K562 (cell line): Measurements from ENCODE around the gene SFMBT2. TPM values are rescaled to one million over a fixed set of nuclear protein-coding genes. Genes with fewer than 3 reads are reported as not detected.

Experiments used
- ATAC-seq: fragments of 200-7000 bp; cut with Tn5 transposase; 3 replicates; pipeline ENCODE4 v1.9.1; 2020; ENCODE audit warnings: moderate library complexity
- BruUV-seq: library from RNA; stranded (reverse); fragments of 400-500 nt; replicated peaks from 2 replicates; lab custom pipeline; 2021; lab: Mats Ljungman, UMichigan
- CTCF ChIA-PET: fragments of 300-600 bp; formaldehyde crosslinking; extraction: SDS; loops from one replicate; lab custom pipeline; 2021; ENCODE audit warnings: low intra/inter-chr PET ratio; lab: Yijun Ruan, JAX
- POLR2A ChIA-PET: fragments of 300-600, 350-650 bp; sonication (Branson Sonifier 250); formaldehyde crosslinking; extraction: SDS; loops from one replicate; lab custom pipeline; 2021; ENCODE audit warnings: antibody characterized with exemption, inconsistent platforms; lab: Yijun Ruan, JAX
- DNase-seq, 4 experiments: peaks; one replicate each; pipeline versions ENCODE4 v3.0.0 to v3.0.0-alpha.2; 2011 to 2018; ENCODE audit warnings: low spot score in 3 of 4, mixed read lengths in 3 of 4; ENCODE audit errors: extremely low read depth in 1 of 4
- FAIRE-seq: peaks from 2 replicates; lab custom pipeline; 2011; peaks lifted over from hg19 to GRCh38; lab: Jason Lieb, UNC
- H2AFZ ChIP-seq: 2 replicates; pipeline ENCODE4 v1.6.0; 2011; ENCODE audit warnings: low read depth, low read length, control low read depth, inconsistent platforms
- H3K27ac ChIP-seq: fragments of 200-600 bp; 3 replicates; pipeline ENCODE4 v1.8.0; 2011; ENCODE audit warnings: low read depth, mild to moderate bottlenecking, control low read depth, inconsistent platforms, low read length, moderate library complexity, mixed read lengths; ENCODE audit errors: extremely low read depth
- H3K27me3 ChIP-seq, 2 experiments: fragments of 300-600 bp in 1 of 2; 2 replicates in 1 of 2; 3 replicates in 1 of 2; pipeline versions ENCODE4 v1.6.0 to v1.8.0; 2011; ENCODE audit warnings: inconsistent platforms in 2 of 2, low read length in 2 of 2, mild to moderate bottlenecking in 1 of 2, mixed read lengths in 1 of 2, moderate library complexity in 1 of 2; ENCODE audit not compliant: control insufficient read depth in 2 of 2, insufficient read depth in 2 of 2
- H3K36me3 ChIP-seq: fragments of 300-600 bp; 3 replicates; pipeline ENCODE4 v1.8.0; 2011; ENCODE audit warnings: mild to moderate bottlenecking, low read length, inconsistent platforms; ENCODE audit not compliant: control insufficient read depth, insufficient read depth
- H3K4me1 ChIP-seq, 2 experiments: fragments of 200-600 bp in 1 of 2; replicated peaks in 1 of 2; 2 replicates in 1 of 2; 3 replicates in 1 of 2; pipeline versions ENCODE4 v1.5.1 to v1.8.0; 2011; ENCODE audit warnings: inconsistent platforms in 2 of 2, low read length in 2 of 2, mild to moderate bottlenecking in 1 of 2, mixed read lengths in 1 of 2, moderate library complexity in 1 of 2; ENCODE audit not compliant: control insufficient read depth in 2 of 2, insufficient read depth in 2 of 2
- H3K4me2 ChIP-seq: 2 replicates; pipeline ENCODE4 v1.6.1; 2011; ENCODE audit warnings: low read length, control low read depth, inconsistent platforms, mixed read lengths; ENCODE audit not compliant: insufficient read depth
- H3K4me3 ChIP-seq: fragments of 200-600 bp; sonication (generic), shearing (Covaris generic); 2 replicates; pipeline ENCODE4 v1.5.1; 2016; ENCODE audit warnings: control low read depth, inconsistent platforms
- H3K79me2 ChIP-seq: fragments of 200-600 bp; 3 replicates; pipeline ENCODE4 v1.8.0; 2011; ENCODE audit warnings: low read length, inconsistent platforms; ENCODE audit not compliant: control insufficient read depth, insufficient read depth
- H3K9ac ChIP-seq, 2 experiments: 2 replicates each; pipeline versions ENCODE4 v1.6.0 to v1.6.1; 2011; ENCODE audit warnings: low read depth in 2 of 2, low read length in 2 of 2, control low read depth in 1 of 2, inconsistent platforms in 1 of 2, mild to moderate bottlenecking in 1 of 2, mixed read lengths in 1 of 2; ENCODE audit not compliant: insufficient read depth in 1 of 2
- H3K9me1 ChIP-seq: one replicate; pipeline ENCODE4 v1.6.0; 2011; ENCODE audit warnings: inconsistent platforms, mild to moderate bottlenecking, low read length, moderate library complexity; ENCODE audit not compliant: control insufficient read depth, insufficient read depth
- H3K9me3 ChIP-seq: replicated peaks from 2 replicates; pipeline ENCODE4 v1.5.1; 2011; ENCODE audit warnings: low read depth, low read length, inconsistent platforms; ENCODE audit not compliant: control insufficient read depth, insufficient read depth
- H4K20me1 ChIP-seq: replicated peaks from 2 replicates; pipeline ENCODE4 v1.6.1; 2011; ENCODE audit warnings: low read length, inconsistent platforms, mixed read lengths; ENCODE audit not compliant: control insufficient read depth, insufficient read depth
- C11orf30 ChIP-seq: fragments of 450-650 bp; IDR thresholded peaks from 2 replicates; pipeline ENCODE4 v1.6.1; 2016; ENCODE audit warnings: low read depth, mild to moderate bottlenecking
- E2F3 ChIP-seq: fragments of 250-450 bp; sonication (Bioruptor Pico); IDR thresholded peaks from 2 replicates; pipeline ENCODE4 v1.4.0; 2020; ENCODE audit warnings: mild to moderate bottlenecking
- WGBS: fragments of 100-300 bp; shearing (Covaris generic); methylation state at CpG from one replicate; pipeline ENCODE4 v1.1.6; 2016; ENCODE audit warnings: low coverage, mixed read lengths; ENCODE audit not compliant: insufficient coverage; ENCODE audit errors: missing lambda C conversion rate; 5-methylcytosine and 5-hydroxymethylcytosine counted together
- in situ Hi-C: fragments of 300-500 bp; cut with MboI; formaldehyde crosslinking; loops from 4 replicates; pipeline ENCODE4 v1.15.0; 2018; ENCODE audit warnings: inconsistent platforms, mixed read lengths
- intact Hi-C: fragments of 100-400 bp; cut with micrococcal nuclease; formaldehyde crosslinking; loops from 2 replicates; pipeline ENCODE4 v1.14.2; 2022
- polyA plus RNA-seq, 8 experiments: library from polyadenylated mRNA; depleted of rRNA in 4 of 8; stranded (reverse) in 5 of 8; unstranded in 3 of 8; fragments of >200 nt; fragmentation: Nextera tagmentation in 2 of 8; fragmentation: Illumina TruSeq in 1 of 8; extraction: Ambion mirVana in 2 of 8; extraction: Trizol in 1 of 8; gene quantifications; 2 replicates each; pipeline versions ENCODE4 v1.2.1 to v1.2.3, GENCODE V29; 2011 to 2014; ENCODE audit warnings: inconsistent platforms in 1 of 8, missing spikeins in 1 of 8
- total RNA-seq, 7 experiments: library from RNA; depleted of rRNA in 6 of 7; stranded (reverse); fragments of >200 nt in 6 of 7; fragmentation: Illumina TruSeq in 2 of 7; extraction: Trizol in 2 of 7; gene quantifications; 2 replicates each; pipeline versions ENCODE4 v1.2.1 to v1.2.3, GENCODE V29; 2011 to 2021; ENCODE audit warnings: low replicate concordance in 1 of 7
- TF ChIP-seq, protein P1 (sequence below), 2 experiments: fragments of 150-350 bp in 1 of 2; IDR thresholded peaks; 2 replicates each; pipeline ENCODE4 v1.6.1; 2012 to 2016; ENCODE audit warnings: low read depth in 2 of 2, low read length in 2 of 2, mild to moderate bottlenecking in 1 of 2, moderate library complexity in 1 of 2
- TF ChIP-seq, protein P2 (sequence below), 2 experiments: fragments of 450-650 bp; formaldehyde crosslinking in 1 of 2; IDR thresholded peaks; 2 replicates each; pipeline versions ENCODE4 v1.4.0 to v1.6.1; 2014 to 2020; ENCODE audit warnings: mild to moderate bottlenecking in 2 of 2, borderline replicate concordance in 1 of 2, low read depth in 1 of 2
- TF ChIP-seq, protein P3 (sequence below): fragments of 250-450 bp; sonication (Bioruptor Pico); IDR thresholded peaks from 2 replicates; pipeline ENCODE4 v1.9.0; 2021; ENCODE audit warnings: mild to moderate bottlenecking, inconsistent platforms

Gene SFMBT2
- total and polyA plus RNA-seq, 9 of the 15 experiments (the other 6 are each of a cell fraction or from before 2014, with no cell fraction given) = 1.2 to 13.6 (median 7.6) TPM

DNA sequence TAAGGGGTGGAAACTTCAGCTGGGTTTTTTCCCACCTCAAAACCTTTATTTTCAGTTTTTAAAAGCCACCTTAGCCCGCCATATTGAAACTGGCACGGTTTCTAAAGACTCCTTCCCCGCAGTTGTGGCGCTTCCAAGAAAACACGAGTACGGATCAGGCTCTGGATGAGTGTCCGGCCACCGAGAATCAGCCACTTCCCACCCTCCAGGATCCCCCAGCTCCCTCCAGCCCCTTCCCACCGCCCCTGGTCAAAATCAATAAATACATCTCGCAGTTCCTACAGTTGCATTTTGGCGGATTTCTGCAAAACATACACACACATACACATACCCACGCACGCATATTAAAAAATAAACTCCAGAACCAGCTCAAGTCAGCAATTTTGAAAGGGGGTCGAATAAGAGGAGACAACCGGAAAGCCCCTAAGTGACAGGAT lies 1.1 kb downstream of the SFMBT2 start:
- POLR2A ChIA-PET = interaction anchor here (0.7 to 1.7 kb wide), 2 partner anchors 10 to 355 kb away, joined by 3 to 6 read pairs; no protein-coding TSS in a partner anchor
- no TSS peak for BruUV-seq
- H4K20me1 ChIP-seq = peaks cover 8% of the 10 kb centered on the region; the same call in 1 of the 2 replicates
- peaks cover 60% of the 10 kb centered on the region for H3K79me2 ChIP-seq
- in situ Hi-C loops = loop anchor here (5.0 to 25.0 kb wide), 3 partner anchors 145 to 722 kb away; no protein-coding TSS in a partner anchor
- peaks cover 6% of the 10 kb centered on the region; the same call in 2 of the 3 replicates for H3K36me3 ChIP-seq
- no peaks in the 10 kb centered on the region for H3K27me3 ChIP-seq
- H3K4me3 ChIP-seq = peak overlapping the region; percentile 85
- H3K4me1 ChIP-seq = peaks cover 24 to 34% of the 10 kb centered on the region in 2 experiments
- H3K27ac ChIP-seq = peak overlapping the region; percentile 83
- peak overlapping the region; percentile 85 for H3K4me2 ChIP-seq
- peak overlapping the region; percentile 74 for H2AFZ ChIP-seq
- FAIRE-seq = no peak
- WGBS = 0% methylated on average over 15 of the region's 15 CpGs
- H3K9me1 ChIP-seq = no peaks in the 10 kb centered on the region
- H3K9ac ChIP-seq = peak overlapping the region; percentile 81 to 98
- ATAC-seq = no peak
- intact Hi-C loops = loop anchor here (2.0 to 10.0 kb wide), 4 partner anchors 95 to 489 kb away; no protein-coding TSS in a partner anchor
- CTCF ChIA-PET = no interaction called here
- DNase-seq = peak in 2 of 4 experiments; percentile 29 to 32
- no peaks in the 10 kb centered on the region for H3K9me3 ChIP-seq
- TF ChIP-seq, protein P1, sequence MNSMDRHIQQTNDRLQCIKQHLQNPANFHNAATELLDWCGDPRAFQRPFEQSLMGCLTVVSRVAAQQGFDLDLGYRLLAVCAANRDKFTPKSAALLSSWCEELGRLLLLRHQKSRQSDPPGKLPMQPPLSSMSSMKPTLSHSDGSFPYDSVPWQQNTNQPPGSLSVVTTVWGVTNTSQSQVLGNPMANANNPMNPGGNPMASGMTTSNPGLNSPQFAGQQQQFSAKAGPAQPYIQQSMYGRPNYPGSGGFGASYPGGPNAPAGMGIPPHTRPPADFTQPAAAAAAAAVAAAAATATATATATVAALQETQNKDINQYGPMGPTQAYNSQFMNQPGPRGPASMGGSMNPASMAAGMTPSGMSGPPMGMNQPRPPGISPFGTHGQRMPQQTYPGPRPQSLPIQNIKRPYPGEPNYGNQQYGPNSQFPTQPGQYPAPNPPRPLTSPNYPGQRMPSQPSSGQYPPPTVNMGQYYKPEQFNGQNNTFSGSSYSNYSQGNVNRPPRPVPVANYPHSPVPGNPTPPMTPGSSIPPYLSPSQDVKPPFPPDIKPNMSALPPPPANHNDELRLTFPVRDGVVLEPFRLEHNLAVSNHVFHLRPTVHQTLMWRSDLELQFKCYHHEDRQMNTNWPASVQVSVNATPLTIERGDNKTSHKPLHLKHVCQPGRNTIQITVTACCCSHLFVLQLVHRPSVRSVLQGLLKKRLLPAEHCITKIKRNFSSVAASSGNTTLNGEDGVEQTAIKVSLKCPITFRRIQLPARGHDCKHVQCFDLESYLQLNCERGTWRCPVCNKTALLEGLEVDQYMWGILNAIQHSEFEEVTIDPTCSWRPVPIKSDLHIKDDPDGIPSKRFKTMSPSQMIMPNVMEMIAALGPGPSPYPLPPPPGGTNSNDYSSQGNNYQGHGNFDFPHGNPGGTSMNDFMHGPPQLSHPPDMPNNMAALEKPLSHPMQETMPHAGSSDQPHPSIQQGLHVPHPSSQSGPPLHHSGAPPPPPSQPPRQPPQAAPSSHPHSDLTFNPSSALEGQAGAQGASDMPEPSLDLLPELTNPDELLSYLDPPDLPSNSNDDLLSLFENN (IDR thresholded peaks at IDR 0.05; ENCODE audit: low read depth in 2 of 2, low read length in 2 of 2) = no peak
- TF ChIP-seq, protein P2, sequence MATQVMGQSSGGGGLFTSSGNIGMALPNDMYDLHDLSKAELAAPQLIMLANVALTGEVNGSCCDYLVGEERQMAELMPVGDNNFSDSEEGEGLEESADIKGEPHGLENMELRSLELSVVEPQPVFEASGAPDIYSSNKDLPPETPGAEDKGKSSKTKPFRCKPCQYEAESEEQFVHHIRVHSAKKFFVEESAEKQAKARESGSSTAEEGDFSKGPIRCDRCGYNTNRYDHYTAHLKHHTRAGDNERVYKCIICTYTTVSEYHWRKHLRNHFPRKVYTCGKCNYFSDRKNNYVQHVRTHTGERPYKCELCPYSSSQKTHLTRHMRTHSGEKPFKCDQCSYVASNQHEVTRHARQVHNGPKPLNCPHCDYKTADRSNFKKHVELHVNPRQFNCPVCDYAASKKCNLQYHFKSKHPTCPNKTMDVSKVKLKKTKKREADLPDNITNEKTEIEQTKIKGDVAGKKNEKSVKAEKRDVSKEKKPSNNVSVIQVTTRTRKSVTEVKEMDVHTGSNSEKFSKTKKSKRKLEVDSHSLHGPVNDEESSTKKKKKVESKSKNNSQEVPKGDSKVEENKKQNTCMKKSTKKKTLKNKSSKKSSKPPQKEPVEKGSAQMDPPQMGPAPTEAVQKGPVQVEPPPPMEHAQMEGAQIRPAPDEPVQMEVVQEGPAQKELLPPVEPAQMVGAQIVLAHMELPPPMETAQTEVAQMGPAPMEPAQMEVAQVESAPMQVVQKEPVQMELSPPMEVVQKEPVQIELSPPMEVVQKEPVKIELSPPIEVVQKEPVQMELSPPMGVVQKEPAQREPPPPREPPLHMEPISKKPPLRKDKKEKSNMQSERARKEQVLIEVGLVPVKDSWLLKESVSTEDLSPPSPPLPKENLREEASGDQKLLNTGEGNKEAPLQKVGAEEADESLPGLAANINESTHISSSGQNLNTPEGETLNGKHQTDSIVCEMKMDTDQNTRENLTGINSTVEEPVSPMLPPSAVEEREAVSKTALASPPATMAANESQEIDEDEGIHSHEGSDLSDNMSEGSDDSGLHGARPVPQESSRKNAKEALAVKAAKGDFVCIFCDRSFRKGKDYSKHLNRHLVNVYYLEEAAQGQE (IDR thresholded peaks at IDR 0.05; ENCODE audit: borderline replicate concordance) = no peak
- TF ChIP-seq, protein P2 (CRISPR knock-in tag; IDR thresholded peaks at IDR 0.05; ENCODE audit: low read depth) = no peak
- TF ChIP-seq E2F3 (no peak), C11orf30 (peak; percentile 4; the same call in 1 of the 2 replicates)
- TF ChIP-seq, protein P3, sequence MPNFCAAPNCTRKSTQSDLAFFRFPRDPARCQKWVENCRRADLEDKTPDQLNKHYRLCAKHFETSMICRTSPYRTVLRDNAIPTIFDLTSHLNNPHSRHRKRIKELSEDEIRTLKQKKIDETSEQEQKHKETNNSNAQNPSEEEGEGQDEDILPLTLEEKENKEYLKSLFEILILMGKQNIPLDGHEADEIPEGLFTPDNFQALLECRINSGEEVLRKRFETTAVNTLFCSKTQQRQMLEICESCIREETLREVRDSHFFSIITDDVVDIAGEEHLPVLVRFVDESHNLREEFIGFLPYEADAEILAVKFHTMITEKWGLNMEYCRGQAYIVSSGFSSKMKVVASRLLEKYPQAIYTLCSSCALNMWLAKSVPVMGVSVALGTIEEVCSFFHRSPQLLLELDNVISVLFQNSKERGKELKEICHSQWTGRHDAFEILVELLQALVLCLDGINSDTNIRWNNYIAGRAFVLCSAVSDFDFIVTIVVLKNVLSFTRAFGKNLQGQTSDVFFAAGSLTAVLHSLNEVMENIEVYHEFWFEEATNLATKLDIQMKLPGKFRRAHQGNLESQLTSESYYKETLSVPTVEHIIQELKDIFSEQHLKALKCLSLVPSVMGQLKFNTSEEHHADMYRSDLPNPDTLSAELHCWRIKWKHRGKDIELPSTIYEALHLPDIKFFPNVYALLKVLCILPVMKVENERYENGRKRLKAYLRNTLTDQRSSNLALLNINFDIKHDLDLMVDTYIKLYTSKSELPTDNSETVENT (CRISPR knock-in tag) = no peak
